T-cell (primary cell): ENCODE data around the gene ZDHHC14. TPM values are rescaled to one million over a fixed set of nuclear protein-coding genes. Genes with fewer than 3 reads are reported as not detected.

Experiments used
- ATAC-seq, 4 experiments: fragments of 200-7000 bp in 3 of 4; fragments of 150-1000 bp in 1 of 4; cut with Tn5 transposase; replicated peaks in 1 of 4; 1 replicate in 3 of 4; 2 replicates in 1 of 4; pipeline ENCODE4 v1.10.0; 2021; ENCODE audit warnings: moderate library complexity in 3 of 4, mild to moderate bottlenecking in 2 of 4, moderate number of reproducible peaks in 1 of 4
- CTCF ChIA-PET, 2 donors: fragments of 300-600 bp; sonication (Branson Sonifier 250); formaldehyde crosslinking; loops; one replicate each; lab custom pipeline; 2022; ENCODE audit warnings: antibody characterized with exemption in 2 of 2; lab: Charles Lee
- POLR2A ChIA-PET, 2 donors: fragments of 300-600 bp; sonication (Branson Sonifier 250); formaldehyde crosslinking; loops; one replicate each; lab custom pipeline; 2022; ENCODE audit warnings: antibody characterized with exemption in 2 of 2; lab: Charles Lee
- DNase-seq, 35 experiments: peaks; one replicate each; pipeline versions ENCODE4 v3.0.0 to v3.0.0-alpha.2; 2013 to 2023
- H3K27ac ChIP-seq: one replicate; pipeline ENCODE4 v1.5.1; 2013; ENCODE audit warnings: low read length
- H3K27me3 ChIP-seq, 2 experiments: replicated peaks in 1 of 2; 1 replicate in 1 of 2; 2 replicates in 1 of 2; pipeline versions ENCODE4 v1.6.1 to v1.7.0; 2013; ENCODE audit warnings: low read length in 1 of 2, mixed read lengths in 1 of 2; ENCODE audit not compliant: control insufficient read depth in 2 of 2, insufficient read depth in 2 of 2; ENCODE audit errors: extremely low read depth in 1 of 2
- H3K36me3 ChIP-seq, 2 donors: 1 replicate in 1 of 2; 2 replicates in 1 of 2; pipeline versions ENCODE4 v1.6.1 to v1.7.0; 2013; ENCODE audit warnings: low read length in 1 of 2; ENCODE audit not compliant: control insufficient read depth in 2 of 2, insufficient read depth in 1 of 2; ENCODE audit errors: extremely low read depth in 1 of 2
- H3K4me1 ChIP-seq, 2 experiments: 1 replicate in 1 of 2; 2 replicates in 1 of 2; pipeline versions ENCODE4 v1.6.1 to v1.7.0; 2013; ENCODE audit warnings: low read length in 2 of 2, mixed read lengths in 1 of 2; ENCODE audit not compliant: insufficient read depth in 2 of 2, control insufficient read depth in 1 of 2; ENCODE audit errors: extremely low read depth in 1 of 2
- H3K4me3 ChIP-seq, 2 donors: 1 replicate in 1 of 2; 2 replicates in 1 of 2; pipeline versions ENCODE4 v1.5.1 to v1.7.0; 2013; ENCODE audit warnings: mild to moderate bottlenecking in 2 of 2, low read length in 1 of 2, moderate library complexity in 1 of 2; ENCODE audit not compliant: control insufficient read depth in 1 of 2; ENCODE audit errors: extremely low read depth in 1 of 2
- H3K9me3 ChIP-seq: 2 replicates; pipeline ENCODE4 v1.7.0; 2013
- H3K27ac Mint-ChIP-seq, 2 donors: one replicate each; pipeline ENCODE4 v1.8.0; 2020 to 2021; ENCODE audit warnings: mild to moderate bottlenecking in 2 of 2, mixed read lengths in 2 of 2
- H3K27me3 Mint-ChIP-seq, 2 donors: one replicate each; pipeline ENCODE4 v1.8.0; 2021 to 2022; ENCODE audit warnings: mixed read lengths in 2 of 2
- H3K36me3 Mint-ChIP-seq: one replicate; pipeline ENCODE4 v1.8.0; 2021; ENCODE audit warnings: mixed read lengths
- H3K4me1 Mint-ChIP-seq, 3 donors: one replicate each; pipeline ENCODE4 v1.8.0; 2020 to 2022; ENCODE audit warnings: mixed read lengths in 3 of 3, mild to moderate bottlenecking in 1 of 3
- H3K4me3 Mint-ChIP-seq, 3 donors: one replicate each; pipeline ENCODE4 v1.8.0; 2020 to 2022; ENCODE audit warnings: mild to moderate bottlenecking in 3 of 3, mixed read lengths in 3 of 3, moderate library complexity in 3 of 3
- H3K9me3 Mint-ChIP-seq, 3 donors: one replicate each; pipeline ENCODE4 v1.8.0; 2020 to 2022; ENCODE audit warnings: mixed read lengths in 3 of 3
- WGBS: methylation state at CpG from one replicate; pipeline ENCODE4 v1.1.5; 2013; ENCODE audit warnings: missing lambda C conversion rate; ENCODE audit not compliant: insufficient coverage; 5-methylcytosine and 5-hydroxymethylcytosine counted together
- total RNA-seq, 35 experiments: library from RNA in 6 of 35; stranded (reverse) in 6 of 35; fragments of 120-200 nt in 1 of 35; gene quantifications; one replicate each; pipeline versions ENCODE4 v1.2.1 to v1.2.4 and lab custom pipeline; 2013 to 2026

ZDHHC14 gene
- total RNA-seq, 5 donors from 2014 or later (not counting 1 experiment from before 2014, with no cell fraction given): 2.1 to 3.7 (median 2.6) TPM

GRCh38 chr6:157724138-157724820 is 343.3 kb downstream of the ZDHHC14 start:
- ChIA-PET POLR2A (no interaction called here), CTCF (interaction anchor here in 1 of 2 donors (0.7 kb wide), 1 partner anchor 467 kb away, joined by 3 read pairs; no protein-coding TSS in a partner anchor)
- ATAC-seq (no peak), DNase-seq (no peak)
- no CpG with 5 or more reads among the region's 5 CpGs for WGBS
- peaks cover 0 to 13% of the 10 kb centered on the region in 2 donors for H3K27me3 Mint-ChIP-seq
- no peak overlapping the region for H3K4me3 Mint-ChIP-seq
- Histone ChIP-seq H3K27me3 (peaks cover 0 to 9% of the 10 kb centered on the region in 2 experiments), H3K27ac (no peak overlapping the region), H3K36me3 (no peaks in the 10 kb centered on the region), H3K4me3 (no peak overlapping the region), H3K9me3 (no peaks in the 10 kb centered on the region), H3K4me1 (no peaks in the 10 kb centered on the region)
- peaks cover 11 to 19% (median 13%) of the 10 kb centered on the region in 3 donors for H3K9me3 Mint-ChIP-seq
- H3K27ac Mint-ChIP-seq: no peak overlapping the region
- no peaks in the 10 kb centered on the region for H3K4me1 Mint-ChIP-seq
- H3K36me3 Mint-ChIP-seq: peaks cover 3% of the 10 kb centered on the region

- Histone ChIP-seq H3K9me3 (no peaks in the 10 kb centered on the region), H3K27me3 (peaks cover 0 to 9% of the 10 kb centered on the region in 2 experiments), H3K4me3 (no peak overlapping the region), H3K4me1 (no peaks in the 10 kb centered on the region), H3K27ac (no peak overlapping the region), H3K36me3 (no peaks in the 10 kb centered on the region)
- peaks cover 11 to 19% (median 13%) of the 10 kb centered on the region in 3 donors for H3K9me3 Mint-ChIP-seq
- H3K4me1 Mint-ChIP-seq: no peaks in the 10 kb centered on the region
- 90% methylated on average over 4 of the region's 10 CpGs for WGBS
- no peak for DNase-seq
- H3K4me3 Mint-ChIP-seq: no peak overlapping the region
- POLR2A ChIA-PET: no interaction called here
- CTCF ChIA-PET: no interaction called here
- H3K27me3 Mint-ChIP-seq: peaks cover 0 to 11% of the 10 kb centered on the region in 2 donors
- no peak overlapping the region for H3K27ac Mint-ChIP-seq
- ATAC-seq: no peak
- H3K36me3 Mint-ChIP-seq: peaks cover 3% of the 10 kb centered on the region
These were observed 344.2 kb downstream of the ZDHHC14 start for GRCh38 chr6:157724960-157725741.

- Mint-ChIP-seq H3K27me3 (peaks cover 0 to 8% of the 10 kb centered on the region in 2 donors), H3K4me1 (no peaks in the 10 kb centered on the region), H3K9me3 (peaks cover 11 to 19% (median 13%) of the 10 kb centered on the region in 3 donors), H3K36me3 (peaks cover 3% of the 10 kb centered on the region), H3K4me3 (no peak overlapping the region), H3K27ac (no peak overlapping the region)
- Histone ChIP-seq H3K27me3 (peaks cover 0 to 7% of the 10 kb centered on the region in 2 experiments), H3K27ac (no peak overlapping the region), H3K9me3 (no peaks in the 10 kb centered on the region), H3K4me3 (no peak overlapping the region), H3K36me3 (no peaks in the 10 kb centered on the region), H3K4me1 (no peaks in the 10 kb centered on the region)
- DNase-seq (no peak), ATAC-seq (no peak)
- POLR2A ChIA-PET: interaction anchor here in 1 of 2 donors (0.5 kb wide), 1 partner anchor 147 kb away, joined by 9 read pairs; no protein-coding TSS in a partner anchor
- 94% methylated on average over 6 of the region's 7 CpGs for WGBS
- CTCF ChIA-PET: no interaction called here
These were observed 344.8 kb downstream of the ZDHHC14 start for GRCh38 chr6:157725836-157726235.

- H3K27me3 Mint-ChIP-seq: peaks cover 0 to 3% of the 10 kb centered on the region in 2 donors
- no peak overlapping the region for H3K4me3 ChIP-seq
- H3K4me1 Mint-ChIP-seq: no peaks in the 10 kb centered on the region
- no peaks in the 10 kb centered on the region for H3K9me3 ChIP-seq
- peaks cover 11 to 19% (median 13%) of the 10 kb centered on the region in 3 donors for H3K9me3 Mint-ChIP-seq
- CTCF ChIA-PET: no interaction called here
- peaks cover 3% of the 10 kb centered on the region for H3K36me3 Mint-ChIP-seq
- no peak overlapping the region for H3K27ac ChIP-seq
- POLR2A ChIA-PET: no interaction called here
- no peak overlapping the region for H3K27ac Mint-ChIP-seq
- H3K4me3 Mint-ChIP-seq: no peak overlapping the region
- 64% methylated on average over 2 of the region's 7 CpGs for WGBS
- H3K27me3 ChIP-seq: peaks cover 0 to 2% of the 10 kb centered on the region in 2 experiments
- DNase-seq (no peak), ATAC-seq (no peak)
- no peaks in the 10 kb centered on the region for H3K4me1 ChIP-seq
- H3K36me3 ChIP-seq: no peaks in the 10 kb centered on the region
These were observed 346.1 kb downstream of the ZDHHC14 start for GRCh38 chr6:157726892-157727628.

Other genes with a start within 250 kb of the ZDHHC14 start
- gene TMEM242, start 57.7 kb upstream of the ZDHHC14 start, total RNA-seq: 10 to 100 TPM; 10.3 to 17.9 (median 12.9) TPM